Activated CD8-positive, alpha-beta memory T cell treated with anti-CD3 and anti-CD28 coated beads for 4 hours (primary cell): ENCODE results near the gene ZFP62.
"Not testable (repeated sequence)": the region's sequence is repeated elsewhere in the genome, so short reads cannot be mapped to it uniquely, and the experiment has no call there.

Experiments used
- DNase-seq, 2 donors: peaks; one replicate each; pipeline ENCODE4 v3.0.0-alpha.2; 2020; ENCODE audit warnings: low read depth in 2 of 2

The ZFP62 gene

GRCh38 chr5:180830253-180831138 lies 30.6 kb downstream of the ZFP62 start:
- peak; percentile 36 to 57 for DNase-seq

GRCh38 chr5:180829726-180830125 lies 31.4 kb downstream of the ZFP62 start:
- no peak for DNase-seq

DNA sequence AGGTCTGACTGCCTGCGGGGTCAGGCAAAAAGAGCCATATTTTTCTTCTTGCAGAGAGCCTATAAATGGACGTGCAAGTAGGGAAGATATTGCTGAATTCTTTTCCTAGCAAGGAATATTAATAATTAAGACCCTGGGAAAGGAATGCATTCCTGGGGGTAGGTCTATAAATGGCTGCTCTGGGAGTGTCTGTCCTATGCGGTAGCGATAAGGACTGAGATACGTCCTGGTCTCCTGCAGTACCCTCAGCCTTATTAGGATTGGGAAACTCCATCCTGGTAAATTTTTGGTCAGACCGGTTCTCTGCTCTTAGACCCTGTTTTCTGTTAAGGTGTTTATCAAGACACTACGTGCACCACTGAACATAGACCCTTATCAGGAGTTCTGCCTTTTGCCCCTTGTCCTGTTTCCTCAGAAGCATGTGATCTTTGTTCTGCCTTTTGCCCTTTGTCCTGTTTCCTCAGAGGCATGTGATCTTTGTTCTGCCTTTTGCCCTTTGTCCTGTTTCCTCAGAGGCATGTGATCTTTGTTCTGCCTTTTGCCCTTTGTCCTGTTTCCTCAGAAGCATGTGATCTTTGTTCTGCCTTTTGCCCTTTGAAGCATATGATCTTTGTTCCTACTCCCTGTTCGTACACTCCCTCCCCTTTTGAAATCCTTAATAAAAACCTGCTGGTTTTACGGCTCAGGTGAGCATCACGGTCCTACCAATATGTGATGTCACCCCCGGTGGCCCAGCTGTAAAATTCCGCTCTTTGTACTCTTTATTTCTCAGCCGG lies 32.1 kb downstream of the ZFP62 start:
- DNase-seq = not testable (repeated sequence)

DNA sequence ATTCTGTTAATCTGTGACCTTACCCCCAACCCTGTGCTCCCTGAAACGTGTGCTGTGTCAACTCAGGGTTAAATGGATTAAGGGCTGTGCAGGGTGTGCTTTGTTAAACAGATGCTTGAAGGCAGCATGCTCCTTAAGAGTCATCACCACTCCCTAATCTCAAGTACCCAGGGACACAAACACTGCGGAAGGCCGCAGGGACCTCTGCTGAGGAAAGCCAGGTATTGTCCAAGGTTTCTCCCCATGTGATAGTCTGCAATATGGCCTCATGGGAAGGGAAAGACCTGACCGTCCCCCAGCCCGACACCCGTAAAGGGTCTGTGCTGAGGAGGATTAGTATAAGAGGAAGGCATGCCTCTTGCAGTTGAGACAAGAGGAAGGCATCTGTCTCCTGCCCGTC lies 33.7 kb downstream of the ZFP62 start:
- not testable (repeated sequence) for DNase-seq

- DNase-seq = no peak
Measured at GRCh38 chr5:180825768-180826525, 35.1 kb downstream of the ZFP62 start.

DNA sequence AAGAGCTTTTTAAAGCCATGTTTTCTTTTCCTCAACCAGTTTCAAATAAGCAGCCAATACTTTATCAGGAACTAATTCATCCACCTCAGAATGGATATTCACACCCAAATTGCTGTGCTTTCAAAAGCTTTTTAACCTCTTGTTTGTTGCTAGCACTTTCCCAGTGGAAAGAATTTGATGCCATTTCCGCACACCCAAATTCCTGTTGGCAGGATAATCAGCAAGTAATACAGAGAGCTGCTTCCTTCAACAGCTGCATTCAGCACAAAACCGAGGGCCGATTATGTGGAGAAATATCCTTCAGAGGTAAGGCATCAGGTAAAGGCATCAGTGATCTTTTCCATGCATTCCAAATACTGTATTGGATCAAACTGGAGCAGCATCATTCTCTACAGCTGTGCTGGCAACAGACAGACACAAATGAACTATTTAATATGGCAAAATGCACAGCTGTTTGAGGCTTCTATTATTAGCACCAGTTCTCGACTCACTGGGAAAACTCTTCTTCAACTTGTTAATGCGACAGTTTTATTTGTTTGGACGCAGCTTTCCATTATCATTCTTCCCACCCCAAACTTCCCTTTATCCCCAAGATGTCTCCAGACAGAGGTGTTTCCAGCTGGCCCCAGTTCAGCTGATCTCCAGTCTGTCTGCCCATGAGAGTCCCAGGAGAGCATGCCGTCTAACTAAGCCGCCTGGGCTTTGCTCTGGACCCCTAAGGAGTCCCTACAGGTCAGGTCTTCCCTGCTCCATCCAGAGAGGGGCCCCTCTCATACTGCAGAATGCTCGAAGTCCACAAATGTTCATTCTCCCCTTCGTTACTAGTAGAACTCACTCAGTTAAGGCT lies 36.2 kb downstream of the ZFP62 start:
- no peak for DNase-seq

GRCh38 chr5:180823940-180824629 lies 37.0 kb downstream of the ZFP62 start:
- no peak for DNase-seq

- DNase-seq = no peak
Measured at GRCh38 chr5:180823346-180823745, 37.7 kb downstream of the ZFP62 start.

DNA sequence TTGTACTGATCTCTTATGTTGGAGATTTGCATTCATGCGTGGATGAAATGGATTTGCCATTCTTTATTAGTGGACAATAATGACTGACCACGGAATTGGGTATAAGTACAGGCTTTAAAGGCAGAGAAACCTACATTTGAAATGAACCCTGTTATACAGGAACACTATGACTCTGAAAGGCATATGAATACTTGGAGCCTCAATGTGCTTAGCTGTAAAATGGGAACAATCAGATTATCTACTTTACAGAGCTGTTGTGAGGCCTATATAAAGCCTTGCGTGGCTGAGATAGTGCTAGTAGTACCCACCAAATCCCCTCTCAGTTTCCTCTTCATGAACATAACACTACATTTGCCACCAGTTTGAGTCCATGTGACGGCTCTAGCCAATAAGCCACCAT lies 39.5 kb downstream of the ZFP62 start:
- no peak for DNase-seq

- DNase-seq = no peak
Measured at GRCh38 chr5:180820788-180821321, 40.2 kb downstream of the ZFP62 start.

DNA sequence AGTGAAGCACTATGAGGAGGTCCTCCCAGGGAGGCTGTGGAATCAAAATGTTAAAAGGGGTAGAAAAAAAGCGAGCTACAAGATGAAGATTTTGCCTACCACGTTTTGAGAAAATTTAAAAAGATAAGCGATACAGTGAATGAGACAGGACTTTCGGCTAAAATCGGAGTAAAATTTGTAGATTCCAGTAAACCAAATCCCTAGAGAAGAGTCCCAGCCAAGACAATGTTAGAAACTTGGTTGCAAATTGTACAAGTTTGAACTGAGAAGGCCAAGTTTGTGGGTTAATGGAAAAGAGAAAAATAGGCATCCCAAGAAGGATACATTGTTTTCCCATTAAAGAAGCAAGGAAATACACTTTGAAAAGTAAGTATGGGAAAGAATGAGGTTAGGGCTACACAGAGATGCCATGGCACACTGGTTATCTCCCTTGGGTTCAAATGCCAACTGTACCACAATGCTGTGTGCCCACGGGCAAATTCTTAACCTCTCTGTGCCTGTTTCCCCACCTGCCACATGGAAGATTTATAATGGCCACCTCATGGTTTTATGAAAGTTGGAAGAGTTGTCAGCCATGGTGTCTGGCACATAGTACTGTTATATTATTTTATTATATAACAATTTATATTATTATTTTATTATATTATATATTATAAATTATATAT lies 42.3 kb downstream of the ZFP62 start:
- DNase-seq = no peak

DNA sequence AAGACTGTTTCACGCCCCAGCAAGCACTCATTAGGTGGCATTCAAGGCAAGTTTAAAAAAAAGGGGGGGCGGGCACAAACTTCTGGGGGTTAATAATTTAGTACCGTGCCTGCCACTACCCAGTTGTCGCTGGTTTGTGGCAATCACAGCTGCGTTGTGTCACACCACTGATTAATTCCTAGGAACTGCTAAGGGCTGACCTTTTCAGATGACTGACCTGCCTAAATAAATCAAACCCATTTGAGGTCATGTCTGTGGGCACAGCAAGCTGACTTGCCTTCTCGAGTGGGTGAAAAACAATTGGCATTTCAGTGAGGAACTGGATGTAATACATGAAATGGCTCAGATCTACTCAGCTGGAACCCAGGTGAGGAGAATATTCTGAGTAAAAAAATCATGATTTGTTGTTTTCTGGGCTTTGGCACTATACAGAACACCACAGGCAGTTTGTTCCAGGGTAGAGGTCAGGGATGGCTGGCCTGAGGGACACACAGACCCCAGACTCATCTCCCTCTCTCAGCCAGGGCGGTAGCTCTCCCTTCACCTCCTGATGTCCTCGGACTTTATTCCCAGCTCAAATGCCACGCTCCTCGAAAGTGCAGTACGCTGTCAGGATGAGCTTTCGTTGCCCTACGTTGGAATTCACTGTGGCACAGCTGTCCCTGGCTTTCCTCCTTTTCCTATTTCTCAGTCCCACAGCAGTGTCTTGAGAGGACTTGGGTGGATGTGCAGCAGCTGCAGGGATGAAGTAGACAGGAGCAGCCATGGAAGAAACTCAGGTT lies 43.0 kb downstream of the ZFP62 start:
- DNase-seq = no peak

DNA sequence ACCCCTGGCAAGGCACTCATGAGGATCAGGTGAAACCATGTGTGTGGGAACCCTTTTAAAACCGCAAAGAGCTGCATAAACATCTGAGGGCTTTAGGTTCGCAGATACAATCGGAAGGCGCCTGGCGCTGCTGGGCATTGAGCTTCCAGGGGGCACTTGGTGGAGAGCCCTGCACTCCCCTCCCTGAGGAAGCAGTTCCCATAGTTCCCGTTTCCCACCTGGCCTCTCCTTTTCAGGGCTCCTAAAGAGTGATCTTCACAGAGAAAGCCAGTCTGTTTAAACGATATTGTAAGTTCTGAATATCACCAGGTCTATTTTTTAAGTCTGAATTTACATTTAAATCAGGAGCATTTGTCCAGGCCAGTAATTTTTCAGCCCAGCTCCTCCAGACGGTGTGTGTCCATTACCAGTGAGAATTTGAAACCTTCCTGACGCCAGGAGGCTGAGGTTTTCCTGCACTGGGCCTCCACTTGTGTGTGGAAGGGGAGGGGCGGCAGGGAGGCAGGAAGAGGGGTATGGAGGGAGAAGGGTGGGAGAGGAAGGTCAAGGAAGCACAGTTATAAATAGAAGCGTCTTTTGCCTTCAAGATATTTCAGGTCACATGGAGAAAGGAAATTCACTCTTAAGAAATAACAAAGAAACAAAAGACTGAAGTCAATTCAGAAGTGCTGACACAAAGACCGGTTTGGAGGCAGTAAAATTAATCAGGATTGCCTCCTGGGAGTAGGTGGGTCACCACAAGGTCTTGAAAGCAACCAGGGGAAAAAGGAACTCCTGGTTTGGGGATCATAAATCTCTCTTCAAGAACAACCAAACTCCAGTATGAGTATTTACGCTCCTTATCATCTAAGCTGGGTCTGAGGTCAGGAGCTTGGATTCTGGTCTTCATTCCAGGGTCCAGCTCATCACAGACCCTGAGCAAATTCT lies 44.2 kb downstream of the ZFP62 start:
- no peak for DNase-seq

- no peak for DNase-seq
Measured at GRCh38 chr5:180815293-180815917, 45.7 kb downstream of the ZFP62 start.

- no peak for DNase-seq
Measured at GRCh38 chr5:180813420-180813819, 47.7 kb downstream of the ZFP62 start.

DNA sequence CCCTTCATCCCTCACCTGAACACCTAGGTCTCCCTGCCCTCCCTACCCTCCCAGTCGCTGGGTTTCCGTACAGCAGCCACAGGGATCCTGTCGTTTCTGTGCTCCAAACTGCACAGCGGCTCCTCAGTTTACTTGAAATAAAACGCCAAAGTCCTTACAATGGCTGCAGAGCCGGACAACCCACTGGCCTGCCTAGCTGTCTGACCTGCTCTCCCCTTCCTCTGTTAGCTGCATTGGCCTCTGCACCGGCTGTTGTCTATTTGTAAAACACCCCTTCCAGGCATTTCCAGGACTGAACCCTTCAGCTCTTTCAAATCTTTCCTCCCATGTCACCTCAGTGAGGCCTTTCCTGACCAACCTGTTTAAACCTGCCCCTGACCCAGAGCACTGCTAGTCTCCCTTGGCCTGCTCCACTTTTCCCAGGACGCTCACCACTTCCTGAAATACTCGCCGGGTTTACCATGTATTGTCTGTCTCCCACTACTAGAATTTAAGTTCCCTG lies 49.4 kb downstream of the ZFP62 start:
- no peak for DNase-seq

GRCh38 chr5:180810959-180811622 lies 50.0 kb downstream of the ZFP62 start:
- no peak for DNase-seq
